Activated CD8-positive, alpha-beta T cell treated with anti-CD3 and anti-CD28 coated beads for 36 hours (primary cell): ENCODE measurements around the gene DUSP5. TPM values are rescaled to one million over a fixed set of nuclear protein-coding genes. Genes with fewer than 3 reads are reported as not detected.
"Not testable (repeated sequence)": the region's sequence is repeated elsewhere in the genome, so short reads cannot be mapped to it uniquely, and the experiment has no call there.

Experiments used
- ATAC-seq: fragments of 200-7000 bp; cut with Tn5 transposase; one replicate; pipeline ENCODE4 v1.10.0; 2021; ENCODE audit warnings: mild to moderate bottlenecking, moderate library complexity
- CTCF ChIA-PET: fragments of 350-600 bp; sonication (Branson Sonifier 250); formaldehyde crosslinking; loops from one replicate; lab custom pipeline; 2021; ENCODE audit warnings: antibody characterized with exemption; lab: Charles Lee
- POLR2A ChIA-PET: fragments of 350-600 bp; sonication (Branson Sonifier 250); formaldehyde crosslinking; loops from one replicate; lab custom pipeline; 2021; ENCODE audit warnings: antibody characterized with exemption; lab: Charles Lee
- DNase-seq: peaks from one replicate; pipeline ENCODE4 v3.0.0-alpha.2; 2020
- H3K27ac Mint-ChIP-seq: one replicate; pipeline ENCODE4 v1.8.0; 2021; ENCODE audit warnings: mild to moderate bottlenecking, mixed read lengths
- H3K27me3 Mint-ChIP-seq: one replicate; pipeline ENCODE4 v1.8.0; 2021; ENCODE audit warnings: mixed read lengths
- H3K36me3 Mint-ChIP-seq: one replicate; pipeline ENCODE4 v1.8.0; 2021; ENCODE audit warnings: low read depth, mixed read lengths
- H3K4me1 Mint-ChIP-seq: one replicate; pipeline ENCODE4 v1.8.0; 2021; ENCODE audit warnings: low read depth, mixed read lengths
- H3K4me3 Mint-ChIP-seq: one replicate; pipeline ENCODE4 v1.8.0; 2021; ENCODE audit warnings: mild to moderate bottlenecking, moderate library complexity, mixed read lengths
- H3K9me3 Mint-ChIP-seq: one replicate; pipeline ENCODE4 v1.8.0; 2021; ENCODE audit warnings: mixed read lengths
- intact Hi-C: fragments of 100-400 bp; cut with micrococcal nuclease; formaldehyde crosslinking; loops from one replicate; pipeline ENCODE4 v1.10.0; 2022
- total RNA-seq, 2 experiments: library from RNA; stranded (reverse); gene quantifications; one replicate each; pipeline ENCODE4 v1.2.3, GENCODE V29; 2021
- TF ChIP-seq, protein P1 (sequence below): fragments of 200-600 bp; IDR thresholded peaks from one replicate; pipeline ENCODE4 v1.8.0; 2022; ENCODE audit warnings: antibody characterized with exemption, mild to moderate bottlenecking

Gene DUSP5
- total RNA-seq, 2 experiments from 2014 or later, result 49.4 to 50.8 TPM

DNA sequence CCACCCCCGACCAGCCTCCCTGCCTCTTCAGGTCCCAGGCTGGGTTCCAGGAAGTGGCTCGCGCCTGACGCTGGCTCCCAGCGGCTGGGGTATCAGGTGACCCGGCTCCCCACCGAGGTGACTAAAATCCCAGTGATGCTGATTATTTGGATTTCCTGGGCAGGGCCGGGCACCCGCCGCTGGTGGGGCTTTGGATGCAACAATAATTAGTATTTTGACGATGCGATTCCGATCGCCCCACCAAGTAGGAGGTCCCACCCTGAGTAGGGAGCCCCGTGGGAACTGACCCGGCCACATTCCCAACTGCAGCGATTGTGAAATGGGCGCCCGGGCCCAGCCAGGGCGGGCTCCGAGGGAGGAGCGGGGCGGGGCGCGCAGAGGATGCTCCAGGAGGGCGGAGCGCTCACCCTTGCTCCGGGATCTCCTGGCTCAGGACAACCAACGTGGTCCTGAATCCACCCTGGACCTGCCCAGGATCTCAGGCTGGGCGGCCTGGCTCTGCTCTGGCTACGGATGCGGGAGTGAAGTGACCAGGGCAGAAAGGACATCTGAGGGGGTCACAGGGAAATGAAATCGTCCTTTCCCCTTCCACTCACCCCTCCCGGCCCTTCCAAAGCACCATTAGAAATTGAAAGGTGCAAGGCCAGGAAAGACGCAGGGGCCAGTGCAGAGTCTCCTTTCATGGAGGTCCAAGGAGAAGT lies 32.6 kb downstream of the DUSP5 start:
- intact Hi-C loops, result no loop called here
- TF ChIP-seq, protein P1, sequence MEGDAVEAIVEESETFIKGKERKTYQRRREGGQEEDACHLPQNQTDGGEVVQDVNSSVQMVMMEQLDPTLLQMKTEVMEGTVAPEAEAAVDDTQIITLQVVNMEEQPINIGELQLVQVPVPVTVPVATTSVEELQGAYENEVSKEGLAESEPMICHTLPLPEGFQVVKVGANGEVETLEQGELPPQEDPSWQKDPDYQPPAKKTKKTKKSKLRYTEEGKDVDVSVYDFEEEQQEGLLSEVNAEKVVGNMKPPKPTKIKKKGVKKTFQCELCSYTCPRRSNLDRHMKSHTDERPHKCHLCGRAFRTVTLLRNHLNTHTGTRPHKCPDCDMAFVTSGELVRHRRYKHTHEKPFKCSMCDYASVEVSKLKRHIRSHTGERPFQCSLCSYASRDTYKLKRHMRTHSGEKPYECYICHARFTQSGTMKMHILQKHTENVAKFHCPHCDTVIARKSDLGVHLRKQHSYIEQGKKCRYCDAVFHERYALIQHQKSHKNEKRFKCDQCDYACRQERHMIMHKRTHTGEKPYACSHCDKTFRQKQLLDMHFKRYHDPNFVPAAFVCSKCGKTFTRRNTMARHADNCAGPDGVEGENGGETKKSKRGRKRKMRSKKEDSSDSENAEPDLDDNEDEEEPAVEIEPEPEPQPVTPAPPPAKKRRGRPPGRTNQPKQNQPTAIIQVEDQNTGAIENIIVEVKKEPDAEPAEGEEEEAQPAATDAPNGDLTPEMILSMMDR, result no peak
- DNase-seq (peak; percentile 29), ATAC-seq (no peak)
- H3K4me1 Mint-ChIP-seq, result peaks cover 65% of the 10 kb centered on the region
- no peaks in the 10 kb centered on the region for H3K27me3 Mint-ChIP-seq
- no peaks in the 10 kb centered on the region for H3K36me3 Mint-ChIP-seq
- no peak overlapping the region for H3K27ac Mint-ChIP-seq
- POLR2A ChIA-PET, result interaction anchor here (1.1 to 2.6 kb wide), 5 partner anchors 11 to 37 kb away, joined by 3 to 18 read pairs (median 4); partner anchors contain the start of gene SMC3
- CTCF ChIA-PET, result interaction anchor here (0.7 to 2.0 kb wide), 3 partner anchors 16 to 26 kb away, joined by 3 to 6 read pairs (median 6); no protein-coding TSS in a partner anchor
- no peak overlapping the region for H3K4me3 Mint-ChIP-seq
- no peaks in the 10 kb centered on the region for H3K9me3 Mint-ChIP-seq

GRCh38 chr10:110531687-110532086 lies 34.0 kb downstream of the DUSP5 start:
- intact Hi-C loops, result no loop called here
- peaks cover 67% of the 10 kb centered on the region for H3K4me1 Mint-ChIP-seq

GRCh38 chr10:110532628-110533027 lies 34.9 kb downstream of the DUSP5 start:
- H3K9me3 Mint-ChIP-seq, ATAC-seq, H3K27me3 Mint-ChIP-seq, DNase-seq, H3K27ac Mint-ChIP-seq, intact Hi-C loops, H3K4me3 Mint-ChIP-seq, H3K36me3 Mint-ChIP-seq: not testable (repeated sequence)
- CTCF ChIA-PET, result interaction anchor here (1.6 to 1.7 kb wide), 3 partner anchors 14 to 34 kb away, joined by 4 to 6 read pairs (median 4); no protein-coding TSS in a partner anchor
- POLR2A ChIA-PET, result interaction anchor here (0.7 to 2.6 kb wide), 5 partner anchors 14 to 424 kb away, joined by 3 to 9 read pairs (median 3); no protein-coding TSS in a partner anchor
- peaks cover 66% of the 10 kb centered on the region for H3K4me1 Mint-ChIP-seq

More at GRCh38 chr10:110531687-110532086, 34.0 kb downstream of the DUSP5 start:
- TF ChIP-seq, protein P1, result no peak
- H3K4me3 Mint-ChIP-seq, result no peak overlapping the region
- ChIA-PET POLR2A (interaction anchor here (0.6 to 2.6 kb wide), 3 partner anchors 8 to 30 kb away, joined by 3 to 9 read pairs (median 4); no protein-coding TSS in a partner anchor), CTCF (interaction anchor here (1.6 to 1.7 kb wide), 2 partner anchors 27 to 33 kb away, joined by 4 to 6 read pairs; no protein-coding TSS in a partner anchor)
- H3K36me3 Mint-ChIP-seq, result no peaks in the 10 kb centered on the region
- DNase-seq (no peak), ATAC-seq (no peak)
- no peaks in the 10 kb centered on the region for H3K9me3 Mint-ChIP-seq
- H3K27ac Mint-ChIP-seq, result no peak overlapping the region
- H3K27me3 Mint-ChIP-seq, result no peaks in the 10 kb centered on the region

DNA sequence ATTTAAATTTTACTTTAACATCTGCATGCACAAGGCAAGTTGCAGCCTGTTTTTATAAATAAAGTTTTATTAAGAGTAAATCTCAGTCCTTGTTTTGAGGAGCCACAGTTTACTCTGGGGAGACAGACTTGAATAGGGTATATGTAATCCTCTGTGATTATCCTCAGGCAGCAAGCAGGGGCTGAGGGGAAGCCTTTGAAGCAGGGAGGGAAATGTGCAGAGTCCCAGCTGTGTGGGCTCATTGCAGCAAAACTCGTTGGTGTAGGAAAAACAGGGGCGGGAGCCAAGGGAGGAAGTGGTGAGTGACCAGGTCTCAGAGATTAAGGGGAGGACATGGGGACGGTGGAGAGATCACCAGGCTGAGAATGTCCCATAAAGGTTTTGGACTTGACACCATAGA lies 35.4 kb downstream of the DUSP5 start:
- ATAC-seq (no peak), DNase-seq (no peak)
- H3K27ac Mint-ChIP-seq, result peak overlapping the region; percentile 34
- H3K4me1 Mint-ChIP-seq, result peaks cover 61% of the 10 kb centered on the region
- ChIA-PET CTCF (interaction anchor here (1.3 to 1.6 kb wide), 2 partner anchors 14 to 30 kb away, joined by 3 to 4 read pairs; no protein-coding TSS in a partner anchor), POLR2A (interaction anchor here (0.7 to 2.6 kb wide), 5 partner anchors 14 to 424 kb away, joined by 3 to 9 read pairs (median 3); no protein-coding TSS in a partner anchor)
- TF ChIP-seq, protein P1, result no peak
- H3K4me3 Mint-ChIP-seq, result no peak overlapping the region
- intact Hi-C loops, result no loop called here
- H3K36me3 Mint-ChIP-seq, result no peaks in the 10 kb centered on the region
- H3K27me3 Mint-ChIP-seq, result no peaks in the 10 kb centered on the region
- H3K9me3 Mint-ChIP-seq, result no peaks in the 10 kb centered on the region

- intact Hi-C loops, result no loop called here
- peak overlapping the region; percentile 1 for H3K4me3 Mint-ChIP-seq
- H3K27me3 Mint-ChIP-seq, result no peaks in the 10 kb centered on the region
- H3K27ac Mint-ChIP-seq, result no peak overlapping the region
- CTCF ChIA-PET, result interaction anchor here (0.9 to 1.8 kb wide), 3 partner anchors 12 to 120 kb away, joined by 3 to 4 read pairs (median 3); no protein-coding TSS in a partner anchor
- no peak for ATAC-seq
- peaks cover 49% of the 10 kb centered on the region for H3K4me1 Mint-ChIP-seq
- TF ChIP-seq, protein P1, result no peak
- no peaks in the 10 kb centered on the region for H3K9me3 Mint-ChIP-seq
- peak; percentile 42 for DNase-seq
- POLR2A ChIA-PET, result interaction anchor here (1.1 to 3.8 kb wide), 3 partner anchors 22 to 122 kb away, joined by 3 to 13 read pairs (median 4); no protein-coding TSS in a partner anchor
- no peaks in the 10 kb centered on the region for H3K36me3 Mint-ChIP-seq
Measured at GRCh38 chr10:110534571-110534970, 36.9 kb downstream of the DUSP5 start.
